Activated naive CD4-positive, alpha-beta T cell treated with anti-CD3 and anti-CD28 coated beads, Interleukin-2, amount 10 ng/mL, durations not matched to agents 7 days and 5 days (primary cell): Measurements from ENCODE around the gene NASP.

Experiments
- CTCF ChIA-PET: fragments of 350-600 bp; sonication (Branson Sonifier 250); formaldehyde crosslinking; loops from one replicate; lab custom pipeline; 2021; ENCODE audit warnings: antibody characterized with exemption; lab: Charles Lee
- DNase-seq: peaks from one replicate; pipeline ENCODE4 v3.0.0-alpha.2; 2020
- H3K27ac Mint-ChIP-seq: one replicate; pipeline ENCODE4 v1.8.0; 2021; ENCODE audit warnings: mild to moderate bottlenecking, moderate library complexity, mixed read lengths
- H3K27me3 Mint-ChIP-seq: one replicate; pipeline ENCODE4 v1.8.0; 2021; ENCODE audit warnings: mild to moderate bottlenecking, mixed read lengths
- H3K36me3 Mint-ChIP-seq: one replicate; pipeline ENCODE4 v1.8.0; 2021; ENCODE audit warnings: mixed read lengths
- H3K4me1 Mint-ChIP-seq: one replicate; pipeline ENCODE4 v1.8.0; 2021; ENCODE audit warnings: mixed read lengths
- H3K4me3 Mint-ChIP-seq: one replicate; pipeline ENCODE4 v1.8.0; 2021; ENCODE audit warnings: mild to moderate bottlenecking, moderate library complexity, mixed read lengths
- H3K9me3 Mint-ChIP-seq: one replicate; pipeline ENCODE4 v1.8.0; 2021; ENCODE audit warnings: mixed read lengths

NASP gene

DNA sequence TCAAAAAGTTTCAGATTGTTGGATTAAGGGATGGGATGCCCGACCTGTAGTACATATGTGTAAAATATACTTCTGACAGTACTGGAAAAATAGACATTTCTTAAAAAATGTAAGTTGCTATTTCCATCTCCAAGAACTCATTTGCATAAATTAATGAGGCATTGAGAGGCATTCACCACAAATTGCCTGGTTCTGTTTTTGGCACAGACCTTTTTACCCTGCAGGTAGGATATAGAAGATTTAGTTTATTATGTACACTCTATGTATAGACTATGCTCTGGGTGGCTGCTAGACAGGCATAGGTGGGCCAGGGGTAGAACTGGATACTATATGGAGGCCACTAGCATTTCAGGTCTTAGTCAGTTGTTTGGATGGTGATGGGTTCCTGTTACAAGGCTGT lies 32.0 kb downstream of the NASP start:
- Mint-ChIP-seq H3K27ac (no peak overlapping the region), H3K4me1 (no peaks in the 10 kb centered on the region), H3K27me3 (no peaks in the 10 kb centered on the region), H3K9me3 (no peaks in the 10 kb centered on the region), H3K4me3 (no peak overlapping the region), H3K36me3 (peaks cover 42% of the 10 kb centered on the region)
- no peak for DNase-seq
- CTCF ChIA-PET = no interaction called here

DNA sequence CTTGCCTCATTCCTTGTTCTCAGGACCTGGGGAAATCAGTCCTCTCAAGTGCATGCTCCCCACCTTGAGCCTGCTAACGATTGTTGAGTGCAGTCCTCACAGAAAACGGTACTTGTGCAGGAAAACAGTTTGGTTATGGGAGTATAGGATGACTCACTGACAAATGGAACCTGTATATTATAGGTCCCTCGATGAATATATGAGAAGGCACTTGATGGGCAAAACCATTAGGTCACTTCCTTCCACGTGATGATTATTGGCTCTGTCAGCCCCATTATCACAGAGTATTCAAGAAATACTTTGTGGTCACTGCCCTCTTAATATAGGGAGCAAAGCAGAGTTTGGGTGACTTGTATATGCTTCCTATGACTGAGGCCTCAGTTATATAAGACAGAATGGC lies 33.8 kb downstream of the NASP start:
- H3K9me3 Mint-ChIP-seq = no peaks in the 10 kb centered on the region
- CTCF ChIA-PET = no interaction called here
- peak overlapping the region; percentile 19 for H3K27ac Mint-ChIP-seq
- no peak for DNase-seq
- H3K27me3 Mint-ChIP-seq = no peaks in the 10 kb centered on the region
- H3K36me3 Mint-ChIP-seq = peaks cover 42% of the 10 kb centered on the region
- H3K4me3 Mint-ChIP-seq = no peak overlapping the region
- H3K4me1 Mint-ChIP-seq = no peaks in the 10 kb centered on the region

DNA sequence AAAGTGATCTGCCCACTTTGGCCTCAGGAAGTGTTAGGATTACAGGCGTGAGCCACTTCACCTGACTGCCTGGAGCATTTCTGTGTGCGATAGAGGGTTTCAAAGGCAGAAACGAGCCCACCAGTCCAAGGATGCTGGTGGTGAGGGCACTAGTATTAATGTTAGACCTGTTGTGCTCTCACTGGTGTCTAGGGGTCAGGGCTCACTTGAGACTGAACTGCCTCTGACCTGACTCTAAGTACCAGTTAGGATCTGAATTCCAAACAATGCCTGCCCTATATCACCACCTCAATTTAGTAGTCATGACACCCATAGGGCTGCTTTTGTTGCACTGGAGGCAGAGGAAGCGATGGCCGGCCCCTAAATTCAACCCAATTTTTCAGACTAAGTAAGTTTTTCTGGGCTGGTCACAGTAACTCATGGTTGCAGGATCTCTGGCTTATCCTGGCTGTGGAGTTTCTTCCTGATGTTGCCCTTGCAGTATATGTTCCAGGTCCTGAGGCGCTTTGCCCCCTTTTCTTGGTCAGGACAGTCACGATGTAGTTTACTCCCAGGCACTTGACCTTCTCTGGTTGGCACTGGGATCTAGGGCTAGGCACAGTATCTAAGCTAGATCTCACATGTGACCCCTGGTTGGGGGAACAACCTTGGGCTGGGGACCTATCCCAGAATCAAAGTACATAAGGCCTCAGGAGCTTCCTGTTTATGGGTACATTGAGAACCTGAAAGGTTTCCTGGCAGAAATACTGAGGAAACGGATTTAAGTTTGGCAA lies 35.5 kb downstream of the NASP start:
- H3K9me3 Mint-ChIP-seq = no peaks in the 10 kb centered on the region
- DNase-seq = no peak
- no peaks in the 10 kb centered on the region for H3K27me3 Mint-ChIP-seq
- H3K4me3 Mint-ChIP-seq = no peak overlapping the region
- CTCF ChIA-PET = no interaction called here
- H3K36me3 Mint-ChIP-seq = peaks cover 43% of the 10 kb centered on the region
- no peaks in the 10 kb centered on the region for H3K4me1 Mint-ChIP-seq
- H3K27ac Mint-ChIP-seq = peak overlapping the region; percentile 67

DNA sequence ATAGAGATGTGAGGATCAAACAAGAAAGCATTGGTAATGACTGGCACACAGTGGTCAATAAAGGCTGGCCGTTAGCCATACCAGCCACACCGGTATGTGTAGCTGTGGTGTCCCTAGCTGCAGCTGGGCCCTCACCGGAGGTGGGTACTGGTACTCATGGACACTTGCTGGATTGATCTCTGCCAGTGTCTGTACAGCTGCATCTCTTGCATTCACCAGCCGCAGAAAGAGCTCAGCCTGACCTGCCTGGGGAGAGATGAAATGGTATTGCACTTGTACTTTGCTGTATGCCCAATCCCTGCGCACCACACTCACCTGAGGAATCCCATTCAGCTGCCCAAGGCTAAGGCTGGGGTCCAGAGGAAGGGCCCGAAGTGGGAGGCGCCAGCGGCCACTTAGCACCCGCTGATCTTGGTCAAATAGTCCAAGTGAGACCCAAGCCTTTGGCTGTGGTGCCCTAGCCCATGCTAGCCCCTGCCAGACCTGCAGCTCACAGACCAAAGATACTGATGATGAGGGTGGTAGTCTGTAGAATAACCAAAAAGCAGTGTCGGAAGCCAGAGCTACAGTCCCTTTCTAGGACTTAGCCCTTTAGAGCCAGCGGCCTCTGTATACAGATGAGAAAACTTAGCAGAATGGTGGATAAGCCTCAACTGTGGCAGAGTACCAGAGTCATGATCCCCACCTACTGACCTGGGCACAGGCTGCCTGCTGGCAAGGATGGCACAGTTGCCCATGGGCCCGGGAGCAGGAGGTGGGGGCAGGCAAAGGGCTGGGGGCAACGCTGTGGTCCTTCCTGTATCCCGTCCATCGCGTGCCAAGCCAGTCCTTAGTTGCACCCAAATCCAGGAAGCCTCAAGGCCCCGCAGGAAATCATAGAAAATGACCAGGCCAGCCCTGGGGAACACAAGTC lies 37.0 kb downstream of the NASP start:
- Mint-ChIP-seq H3K27me3 (no peaks in the 10 kb centered on the region), H3K9me3 (no peaks in the 10 kb centered on the region), H3K27ac (no peak overlapping the region), H3K36me3 (peaks cover 36% of the 10 kb centered on the region), H3K4me3 (no peak overlapping the region), H3K4me1 (no peaks in the 10 kb centered on the region)
- no peak for DNase-seq
- CTCF ChIA-PET = no interaction called here

DNA sequence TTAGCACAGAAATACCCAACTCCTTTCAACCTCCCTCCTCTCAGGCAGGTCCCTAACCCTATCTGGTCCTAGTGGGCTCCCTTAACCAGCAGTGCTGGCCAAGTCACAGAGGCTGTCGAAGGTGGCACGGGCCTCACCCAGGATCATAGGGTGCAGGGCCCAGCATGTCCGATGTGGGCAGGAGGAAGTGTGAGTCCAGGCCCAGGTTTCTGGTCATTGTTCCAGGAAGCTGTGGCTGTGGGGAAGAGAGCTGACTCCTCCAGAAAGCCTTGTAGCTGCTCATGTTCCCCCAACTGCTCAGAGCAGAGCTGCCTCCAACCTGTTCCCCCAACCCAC lies 37.6 kb downstream of the NASP start:
- H3K4me3 Mint-ChIP-seq = no peak overlapping the region
- H3K27ac Mint-ChIP-seq = peak overlapping the region; percentile 33
- DNase-seq = no peak
- no peaks in the 10 kb centered on the region for H3K4me1 Mint-ChIP-seq
- no peaks in the 10 kb centered on the region for H3K9me3 Mint-ChIP-seq
- H3K27me3 Mint-ChIP-seq = no peaks in the 10 kb centered on the region
- peaks cover 29% of the 10 kb centered on the region for H3K36me3 Mint-ChIP-seq
- CTCF ChIA-PET = no interaction called here

DNA sequence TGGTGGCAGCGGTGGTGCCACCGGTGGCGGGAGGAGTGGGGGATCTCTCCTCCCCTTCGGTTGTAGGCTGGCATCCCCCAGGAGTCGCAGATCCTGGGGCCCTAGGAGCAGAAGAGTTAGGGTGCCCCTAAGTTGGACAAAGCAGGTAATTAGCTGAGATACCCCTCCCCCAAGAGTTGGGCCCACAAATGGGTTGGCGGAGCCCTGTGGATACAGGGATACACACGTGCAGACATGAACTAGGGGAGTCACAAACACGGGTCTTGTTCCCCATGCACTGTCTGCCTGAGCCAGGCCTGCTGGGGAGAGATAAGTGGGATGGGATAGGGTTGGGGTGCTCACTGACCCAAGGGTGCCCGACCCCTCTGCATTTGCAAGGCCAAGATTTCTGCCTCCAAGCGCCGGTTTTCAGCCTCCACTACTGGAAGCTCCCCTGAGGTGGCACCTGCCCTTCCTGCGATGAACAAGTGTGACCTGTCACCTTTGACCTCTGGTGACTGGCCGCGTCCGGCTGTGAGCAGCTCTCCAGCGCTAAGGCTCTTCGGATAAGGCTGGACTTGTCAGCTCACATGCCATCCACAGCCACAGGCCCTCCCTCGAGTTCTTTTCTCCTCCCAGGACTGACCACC lies 38.2 kb downstream of the NASP start:
- DNase-seq = no peak
- CTCF ChIA-PET = no interaction called here
- Mint-ChIP-seq H3K36me3 (peaks cover 28% of the 10 kb centered on the region), H3K4me3 (no peak overlapping the region), H3K4me1 (no peaks in the 10 kb centered on the region), H3K27ac (peak overlapping the region; percentile 33), H3K9me3 (no peaks in the 10 kb centered on the region), H3K27me3 (no peaks in the 10 kb centered on the region)

DNA sequence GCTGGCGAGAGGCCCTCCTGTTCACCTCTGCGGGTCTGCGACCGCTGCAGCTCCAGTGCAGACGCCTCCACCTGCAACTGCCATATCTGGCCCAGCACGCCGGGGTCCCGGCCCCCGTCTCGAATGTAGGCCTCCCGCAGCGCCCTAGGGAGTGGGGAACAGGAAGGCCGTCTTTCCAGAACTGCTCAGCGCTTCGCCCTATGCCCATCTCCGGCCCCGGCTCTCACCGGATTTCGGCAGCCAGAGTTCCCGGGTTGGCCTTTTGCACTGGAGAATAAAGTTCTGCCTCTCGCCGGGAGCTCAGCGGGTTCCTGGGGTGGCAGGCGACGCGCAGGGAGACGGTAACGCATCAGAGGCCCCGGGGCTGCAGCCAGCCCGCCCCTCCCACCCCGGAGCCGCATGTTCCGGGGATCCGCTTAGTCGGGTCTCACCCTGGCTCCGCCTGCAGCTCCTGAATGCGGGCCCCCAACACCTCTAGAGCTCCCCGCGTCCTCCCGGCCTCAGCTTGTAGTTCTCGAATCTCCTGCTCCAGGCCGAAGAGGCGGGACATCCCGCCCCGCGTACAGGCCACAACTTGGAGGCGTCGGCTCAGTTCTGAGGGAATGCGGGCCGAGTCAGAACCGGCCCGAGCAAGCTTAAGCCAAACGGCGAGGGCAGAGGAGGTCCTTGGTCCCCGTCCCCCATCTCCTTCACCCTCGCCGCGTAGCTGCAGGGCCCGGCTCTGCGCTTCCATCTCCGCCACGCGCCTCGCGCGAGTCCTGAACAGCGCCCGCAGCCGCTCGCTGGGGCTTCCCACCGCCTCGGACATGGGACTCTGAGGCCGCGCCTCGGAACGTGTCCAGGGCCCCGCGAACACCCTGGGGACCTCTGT lies 38.9 kb downstream of the NASP start:
- CTCF ChIA-PET = interaction anchor here (0.6 kb wide), 1 partner anchor 755 kb away, joined by 3 read pairs; no protein-coding TSS in a partner anchor
- H3K36me3 Mint-ChIP-seq = peaks cover 30% of the 10 kb centered on the region

DNA sequence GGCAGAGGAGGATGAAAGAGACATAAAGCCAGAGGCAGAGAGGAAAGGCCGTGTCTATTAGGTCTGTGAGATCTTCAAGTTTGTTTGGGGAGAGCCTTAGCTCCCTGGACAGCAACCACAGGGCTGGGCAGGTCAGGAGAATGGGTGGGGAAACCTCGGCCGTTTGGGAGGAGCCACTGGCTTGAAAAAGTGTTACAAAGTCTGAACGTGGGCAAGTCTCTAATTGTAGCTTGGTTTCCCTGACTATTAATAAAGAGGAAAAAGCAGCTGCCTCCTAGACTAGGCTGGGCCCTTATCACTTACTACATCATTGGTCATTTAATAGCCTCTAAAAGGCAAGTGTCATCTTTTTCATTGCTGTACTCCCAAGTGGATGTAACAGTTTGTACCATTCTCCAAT lies 40.1 kb downstream of the NASP start, which contains the start of gene CCDC17:
CCDC17 (minus strand) TSS at position 83 of the 400 bp plus-strand sequence. CDS start 145 bp downstream, outside the sequence.
- no peak for DNase-seq
- peaks cover 30% of the 10 kb centered on the region for H3K36me3 Mint-ChIP-seq
- H3K9me3 Mint-ChIP-seq = no peaks in the 10 kb centered on the region
- CTCF ChIA-PET = no interaction called here
- peak within 1 kb of the TSS; percentile 78 for H3K27ac Mint-ChIP-seq
- H3K4me1 Mint-ChIP-seq = no peaks in the 10 kb centered on the region
- no peak within 1 kb of the TSS for H3K4me3 Mint-ChIP-seq
- no peaks in the 10 kb centered on the region for H3K27me3 Mint-ChIP-seq

More for the DNA sequence above, 38.9 kb downstream of the NASP start:
- no peak overlapping the region for H3K27ac Mint-ChIP-seq
- no peaks in the 10 kb centered on the region for H3K27me3 Mint-ChIP-seq
- no peaks in the 10 kb centered on the region for H3K4me1 Mint-ChIP-seq
- H3K4me3 Mint-ChIP-seq = no peak overlapping the region
- no peak for DNase-seq
- no peaks in the 10 kb centered on the region for H3K9me3 Mint-ChIP-seq

DNA sequence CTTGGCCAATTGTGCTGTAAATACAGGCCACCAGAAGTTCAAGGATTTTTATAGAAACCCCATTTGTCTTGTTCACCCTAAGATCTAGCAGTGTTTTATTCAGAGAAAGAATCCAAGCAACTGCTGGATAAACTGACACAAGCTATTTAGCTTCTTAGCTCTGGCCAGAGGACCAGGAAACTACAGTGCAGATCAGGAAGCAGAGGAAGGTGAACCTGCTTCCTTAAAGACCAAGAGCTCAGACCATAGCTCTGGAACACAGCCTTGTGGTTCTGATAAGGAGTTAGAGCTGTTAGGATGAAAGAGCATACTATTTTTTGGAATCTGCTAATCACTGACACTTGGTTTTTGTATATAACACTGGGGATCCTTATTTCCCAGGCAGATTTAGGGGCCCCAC lies 45.2 kb downstream of the NASP start:
- no peak overlapping the region for H3K4me3 Mint-ChIP-seq
- H3K36me3 Mint-ChIP-seq = peaks cover 50% of the 10 kb centered on the region
- H3K27me3 Mint-ChIP-seq = no peaks in the 10 kb centered on the region
- H3K4me1 Mint-ChIP-seq = no peaks in the 10 kb centered on the region
- no peak for DNase-seq
- H3K27ac Mint-ChIP-seq = no peak overlapping the region
- CTCF ChIA-PET = no interaction called here
- H3K9me3 Mint-ChIP-seq = no peaks in the 10 kb centered on the region

DNA sequence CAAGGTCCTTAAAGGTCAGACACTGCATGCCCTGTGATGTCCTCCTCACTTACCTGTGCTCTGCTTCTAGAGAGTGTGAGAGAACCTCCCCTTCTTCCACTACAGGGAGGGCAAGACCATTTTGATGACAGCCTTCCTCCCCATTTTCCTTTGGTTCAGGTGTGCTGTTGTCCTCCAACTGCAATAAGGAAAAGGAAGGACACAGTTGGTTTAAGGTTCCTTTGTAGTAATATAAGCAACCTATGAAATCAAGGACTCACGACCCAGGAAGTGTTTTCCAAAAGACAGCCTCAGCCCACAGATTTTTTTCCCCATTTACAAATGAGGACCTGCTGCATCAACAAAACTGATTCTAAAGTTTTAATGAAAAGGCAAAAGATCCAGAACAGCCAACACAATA lies 46.6 kb downstream of the NASP start:
- no peaks in the 10 kb centered on the region for H3K27me3 Mint-ChIP-seq
- no peak for DNase-seq
- H3K4me3 Mint-ChIP-seq = no peak overlapping the region
- CTCF ChIA-PET = no interaction called here
- H3K9me3 Mint-ChIP-seq = no peaks in the 10 kb centered on the region
- peaks cover 49% of the 10 kb centered on the region for H3K36me3 Mint-ChIP-seq
- peak overlapping the region; percentile 24 for H3K27ac Mint-ChIP-seq
- no peaks in the 10 kb centered on the region for H3K4me1 Mint-ChIP-seq

DNA sequence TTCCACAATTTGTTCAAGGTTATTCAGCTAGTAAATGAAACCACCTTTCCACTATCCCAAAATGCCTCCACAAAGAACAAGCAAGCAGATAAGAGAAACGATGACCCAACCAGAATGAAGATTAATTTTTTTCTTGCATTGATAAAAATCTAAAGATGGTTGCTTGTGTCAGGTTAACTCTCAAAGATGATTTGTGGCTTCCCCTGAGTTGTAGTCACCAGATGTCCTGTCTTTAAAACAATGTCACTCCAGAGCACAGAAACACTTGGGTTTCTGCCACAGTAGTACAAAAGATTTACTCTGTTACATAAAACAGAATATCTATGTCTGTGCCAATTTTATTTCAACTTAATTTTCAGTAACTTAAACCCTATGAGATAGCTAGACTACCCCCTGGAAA lies 51.4 kb downstream of the NASP start:
- no peaks in the 10 kb centered on the region for H3K27me3 Mint-ChIP-seq
- H3K36me3 Mint-ChIP-seq = peaks cover 31% of the 10 kb centered on the region
- H3K27ac Mint-ChIP-seq = no peak overlapping the region
- no peaks in the 10 kb centered on the region for H3K9me3 Mint-ChIP-seq
- no peak for DNase-seq
- no peak overlapping the region for H3K4me3 Mint-ChIP-seq
- H3K4me1 Mint-ChIP-seq = no peaks in the 10 kb centered on the region
- CTCF ChIA-PET = no interaction called here

DNA sequence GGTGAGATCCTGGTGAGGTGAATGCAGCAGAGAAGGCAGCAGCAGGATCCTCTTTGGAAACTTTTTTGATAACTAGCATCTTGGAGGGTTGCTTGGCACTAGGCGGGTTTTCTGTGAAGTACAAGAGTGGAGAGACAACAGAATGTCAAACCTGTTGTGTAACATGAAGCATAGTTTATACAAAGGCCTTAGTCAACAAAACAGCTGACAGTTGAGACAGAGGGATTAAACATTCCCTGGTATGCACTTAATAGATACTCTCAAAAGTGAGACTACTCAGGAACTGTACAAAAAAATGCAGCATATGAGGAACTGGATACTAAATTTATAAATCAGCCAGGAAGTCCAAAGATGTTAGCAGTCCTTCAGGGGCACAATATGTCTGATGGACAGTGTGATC lies 56.5 kb downstream of the NASP start:
- Mint-ChIP-seq H3K4me1 (no peaks in the 10 kb centered on the region), H3K27ac (no peak overlapping the region), H3K9me3 (no peaks in the 10 kb centered on the region), H3K36me3 (peaks cover 18% of the 10 kb centered on the region), H3K27me3 (no peaks in the 10 kb centered on the region), H3K4me3 (no peak overlapping the region)
- CTCF ChIA-PET = interaction anchor here (1.2 kb wide), 1 partner anchor 199 kb away, joined by 3 read pairs; no protein-coding TSS in a partner anchor
- DNase-seq = no peak

DNA sequence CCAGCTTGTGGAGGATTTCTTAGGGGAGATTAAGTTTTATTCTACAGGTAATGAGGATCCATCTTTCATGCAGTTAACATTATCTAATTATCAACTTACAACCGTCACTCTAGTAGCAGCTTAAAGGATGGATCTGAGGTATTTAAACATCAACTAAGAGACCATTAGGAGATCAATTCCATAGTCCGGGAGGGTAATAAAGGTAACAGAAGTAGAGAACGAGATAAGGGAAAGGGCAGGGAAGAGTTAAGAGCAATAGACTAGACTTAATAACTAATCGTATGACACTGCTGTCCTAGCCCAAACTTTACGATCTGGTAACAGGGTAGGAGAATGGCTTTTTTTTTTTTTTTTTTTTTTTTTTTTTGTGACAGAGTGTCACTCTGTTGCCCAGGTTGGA lies 59.5 kb downstream of the NASP start:
- Mint-ChIP-seq H3K4me1 (no peaks in the 10 kb centered on the region), H3K36me3 (peaks cover 28% of the 10 kb centered on the region), H3K27me3 (no peaks in the 10 kb centered on the region), H3K27ac (no peak overlapping the region), H3K4me3 (no peak overlapping the region), H3K9me3 (no peaks in the 10 kb centered on the region)
- CTCF ChIA-PET = no interaction called here
- no peak for DNase-seq
